Right forelimb (tissue), 1 donor: ENCODE results near the gene TNFAIP8L3.
"Not testable (repeated sequence)": the region's sequence is repeated elsewhere in the genome, so short reads cannot be mapped to it uniquely, and the experiment has no call there.

Experiments used
- DNase-seq: peaks from one replicate; pipeline ENCODE4 v3.0.0-alpha.2; 2018

The TNFAIP8L3 gene

DNA sequence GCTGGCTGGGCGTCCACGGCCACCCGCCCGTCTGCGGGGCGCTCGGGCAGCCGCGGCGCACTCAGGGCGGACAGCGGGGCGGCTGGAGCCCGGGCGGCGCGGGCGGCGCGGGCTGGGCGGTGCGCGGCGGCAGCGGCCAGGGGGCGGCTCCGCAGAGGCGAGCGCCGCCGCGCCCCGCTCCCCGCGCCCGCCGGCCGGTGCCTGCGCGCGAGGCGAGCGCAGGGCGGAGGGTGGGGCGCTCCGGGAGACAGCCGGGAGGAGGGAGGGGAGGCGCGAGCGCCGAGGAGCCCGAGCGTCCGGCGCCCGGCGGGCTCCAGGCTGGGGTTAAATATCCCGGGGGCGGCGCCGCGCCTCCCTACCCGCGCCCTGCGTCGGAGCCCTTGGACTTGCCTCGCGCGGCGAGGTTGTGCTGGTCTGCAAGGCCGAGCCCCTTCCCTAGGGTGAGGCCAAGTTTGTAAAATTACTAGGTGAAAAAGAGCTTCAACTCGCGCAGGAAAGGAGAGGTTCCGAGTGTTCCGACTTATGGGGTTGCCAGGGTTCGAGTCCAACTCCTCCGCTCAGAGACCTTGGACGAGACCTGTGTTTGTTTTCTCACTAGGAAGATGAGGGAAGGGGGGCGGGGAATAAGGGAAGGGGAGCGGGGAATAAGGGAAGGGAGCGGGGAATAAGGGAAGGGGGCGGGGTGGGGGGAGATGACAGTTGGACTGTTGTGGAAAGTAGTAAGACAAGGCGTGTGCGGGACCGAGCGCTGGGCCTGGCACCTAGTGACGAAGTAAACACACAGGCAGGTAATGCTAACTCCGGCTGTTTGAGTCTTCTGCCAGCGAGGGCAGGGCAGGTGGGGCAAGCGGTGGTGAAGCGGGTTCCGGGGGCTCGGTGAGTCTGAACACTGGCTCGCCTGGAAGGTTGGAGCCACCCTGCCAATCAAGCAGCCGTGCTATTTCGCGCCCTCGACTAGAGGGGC, at the start of gene TNFAIP8L3:
TNFAIP8L3 (minus strand) TSS at position 301 of the 964 bp plus-strand sequence. CDS start 311 bp downstream, outside the sequence.
- peak; percentile 58 for DNase-seq

DNA sequence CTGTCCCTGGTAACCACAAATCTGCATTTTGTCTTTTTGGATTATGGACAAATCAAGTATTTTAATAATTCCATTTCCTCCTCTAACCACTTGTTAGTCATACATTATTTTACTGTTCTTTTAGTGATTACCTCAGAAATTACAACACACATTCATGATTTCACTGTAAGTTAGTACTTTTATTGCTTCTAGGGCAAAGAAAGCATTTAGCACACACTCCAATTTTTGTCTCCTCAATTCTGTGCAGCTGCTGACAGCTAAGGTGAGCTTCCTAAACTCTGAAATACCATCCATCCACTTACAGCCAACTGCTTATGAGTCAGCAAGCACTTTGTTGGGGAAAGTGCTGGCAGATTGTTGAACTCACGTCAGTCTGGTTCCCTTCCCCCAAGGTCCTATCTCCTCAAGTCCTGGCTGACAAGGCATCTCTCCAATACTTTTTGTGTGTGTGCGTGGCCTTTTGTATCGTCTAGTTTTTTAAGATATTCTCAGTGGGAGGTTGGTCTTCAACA, 49.4 kb upstream of the TNFAIP8L3 start:
- no peak for DNase-seq

DNA sequence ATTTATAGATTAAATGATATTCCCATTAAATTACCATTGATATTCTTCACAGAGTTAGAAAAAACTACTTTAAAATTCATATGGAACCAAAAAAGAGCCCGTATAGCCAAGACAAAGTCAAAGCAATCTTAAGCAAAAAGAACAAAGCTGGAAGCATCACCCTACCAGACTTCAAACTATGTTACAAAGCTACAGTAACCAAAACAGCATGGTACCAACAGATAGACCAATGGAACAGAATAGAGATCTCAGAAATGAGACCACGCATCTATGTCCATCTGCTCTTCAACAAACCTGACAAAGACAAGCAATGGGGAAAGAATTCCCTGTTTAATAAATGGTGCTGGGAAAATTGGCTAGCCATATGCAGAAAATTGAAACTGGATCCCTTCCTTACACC, 45.6 kb upstream of the TNFAIP8L3 start:
- not testable (repeated sequence) for DNase-seq

DNA sequence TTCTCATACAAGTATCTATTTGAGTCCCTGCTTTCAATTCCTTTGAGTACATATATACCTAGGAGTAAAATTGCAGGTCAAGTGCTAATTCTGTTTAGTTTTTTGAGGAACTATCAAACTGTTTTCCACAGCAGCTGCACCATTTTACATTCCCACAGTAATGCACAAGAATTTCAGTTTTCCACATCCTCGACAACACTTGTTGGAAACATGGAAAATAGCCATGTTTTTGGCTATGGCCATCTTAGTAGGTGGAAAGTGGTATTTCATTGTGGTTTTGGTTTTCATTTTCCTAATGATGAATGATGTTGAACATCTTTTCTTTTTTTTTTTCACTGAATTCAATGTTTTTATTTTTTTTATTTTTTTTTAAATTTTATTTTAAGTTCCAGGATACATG, 44.4 kb upstream of the TNFAIP8L3 start:
- no peak for DNase-seq

DNA sequence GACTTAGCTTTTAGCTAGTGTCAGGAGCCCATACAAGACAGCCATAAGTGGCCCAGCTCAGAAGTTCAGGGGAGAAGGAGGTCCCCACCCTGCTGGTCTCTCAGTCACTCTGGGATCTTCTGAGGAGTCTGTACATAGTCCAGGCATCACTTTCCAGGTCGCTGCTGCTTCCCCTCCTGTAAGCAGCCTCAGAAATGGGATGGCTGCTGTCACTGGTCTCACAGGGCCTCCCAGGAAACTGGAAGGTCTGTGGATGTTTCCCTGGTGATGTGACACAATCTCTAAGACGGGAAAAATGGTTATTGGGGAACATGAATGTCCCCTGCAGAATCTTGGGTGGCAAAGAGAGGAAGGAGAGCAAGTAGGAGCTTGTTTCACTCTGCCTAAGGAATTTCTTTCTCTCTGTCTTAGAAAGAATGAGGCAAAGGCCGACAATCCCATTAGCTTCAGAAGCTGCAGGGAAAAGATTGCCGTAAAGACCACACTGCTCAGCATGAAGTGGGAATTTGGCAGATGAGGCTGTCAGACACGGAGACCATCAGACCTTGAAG, 43.2 kb upstream of the TNFAIP8L3 start:
- no peak for DNase-seq

DNA sequence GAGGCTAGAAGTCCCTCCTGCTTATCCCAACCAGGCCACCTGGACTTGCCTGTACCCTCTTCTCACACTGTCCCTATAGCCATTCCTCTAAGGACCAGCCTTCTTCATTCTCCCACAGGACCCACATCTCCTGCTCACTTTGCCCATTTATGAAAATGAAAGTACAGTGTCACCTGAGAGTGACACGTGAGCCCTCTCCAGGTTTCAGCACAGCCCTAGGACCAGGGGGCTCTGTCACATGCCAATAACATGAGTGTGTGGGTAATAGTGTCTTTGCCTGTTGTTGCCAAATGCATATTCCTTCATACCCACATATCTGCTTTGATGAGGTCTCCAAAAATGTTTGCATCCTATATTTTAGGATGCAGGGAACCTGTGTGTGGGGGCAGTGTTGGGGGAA, 42.3 kb upstream of the TNFAIP8L3 start:
- no peak for DNase-seq

DNA sequence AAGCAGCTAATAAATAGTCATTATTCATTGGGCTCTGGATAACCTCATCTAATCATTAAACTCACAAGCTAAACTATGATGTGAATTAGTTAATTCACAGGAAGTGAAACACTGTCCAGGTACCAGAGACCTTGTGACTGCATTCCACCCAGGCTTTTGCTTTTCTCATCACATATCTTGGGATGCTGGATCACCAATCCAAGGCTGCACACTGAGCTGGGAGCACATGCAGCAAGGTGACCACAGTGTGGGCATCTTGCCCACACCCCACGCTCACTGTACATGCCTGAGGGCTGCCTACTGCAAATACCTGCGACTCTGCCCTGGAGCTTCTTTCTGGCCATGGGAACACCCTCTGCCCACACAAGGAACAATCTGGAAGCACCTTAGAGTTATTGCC, 40.6 kb upstream of the TNFAIP8L3 start:
- no peak for DNase-seq

DNA sequence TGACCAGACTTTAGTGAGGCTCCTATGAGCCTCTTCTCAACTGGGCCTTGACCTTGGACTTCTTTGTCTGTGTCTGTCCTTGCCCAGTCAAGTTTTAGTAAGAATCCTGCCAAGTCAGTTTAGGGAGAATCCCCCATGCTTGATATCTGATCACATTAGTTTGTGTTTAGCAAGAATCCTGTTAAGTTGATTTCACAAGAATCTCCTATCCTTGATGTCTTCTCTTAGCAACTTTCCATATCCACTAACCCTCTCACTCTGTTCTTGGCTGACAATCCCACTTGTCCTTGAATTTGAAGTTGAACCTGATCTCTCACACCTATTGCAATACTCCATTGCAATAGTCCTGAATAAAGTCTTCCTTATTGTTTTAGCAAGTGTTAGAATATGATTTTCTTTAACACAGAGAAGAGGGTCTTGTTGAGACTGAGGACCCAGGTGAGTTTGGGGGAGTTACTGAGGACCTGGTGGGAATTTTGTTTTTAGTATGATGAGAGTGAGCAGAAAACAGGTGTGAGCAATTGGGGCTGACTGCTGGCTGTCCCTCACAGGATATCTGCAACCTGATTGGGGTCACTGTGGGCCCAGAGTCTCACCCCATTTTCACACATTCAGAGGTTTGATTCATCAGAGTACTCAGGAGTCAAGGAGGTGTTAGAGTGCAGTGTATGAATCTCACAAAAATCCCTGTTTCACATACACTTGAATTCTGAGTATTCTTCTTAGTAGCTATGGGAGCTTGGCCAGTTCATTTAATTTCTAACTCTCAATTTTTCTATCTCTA, 39.9 kb upstream of the TNFAIP8L3 start:
- no peak for DNase-seq

DNA sequence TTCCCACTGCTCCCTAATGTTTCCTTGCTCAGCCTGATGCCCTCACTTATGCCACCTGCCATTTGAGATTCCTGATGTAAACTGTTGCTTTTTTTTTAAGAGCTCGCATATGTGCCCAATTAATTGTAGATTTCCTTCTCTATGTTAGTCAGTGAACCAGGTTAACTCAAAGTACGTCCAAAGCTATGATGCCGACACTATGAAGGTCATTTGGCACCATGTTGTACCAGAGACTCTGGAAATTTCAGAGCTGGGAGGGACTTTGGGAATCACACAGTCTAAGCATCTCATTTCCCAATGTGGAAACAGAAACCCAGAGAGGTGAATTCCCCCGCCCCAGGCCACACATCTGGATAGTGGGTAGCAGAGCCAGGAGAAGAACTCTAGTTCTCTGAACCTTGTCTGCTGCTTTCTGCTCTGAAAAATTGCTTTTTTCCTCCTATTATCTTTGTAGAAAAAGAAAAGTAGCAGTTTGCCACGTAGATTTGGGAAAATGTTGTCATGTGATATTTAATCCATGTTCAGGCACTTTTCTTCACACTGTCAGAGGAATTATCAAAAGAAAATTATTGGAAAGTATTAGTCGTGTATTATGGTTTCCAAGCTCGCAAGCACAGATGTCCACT, 38.5 kb upstream of the TNFAIP8L3 start:
- no peak for DNase-seq

DNA sequence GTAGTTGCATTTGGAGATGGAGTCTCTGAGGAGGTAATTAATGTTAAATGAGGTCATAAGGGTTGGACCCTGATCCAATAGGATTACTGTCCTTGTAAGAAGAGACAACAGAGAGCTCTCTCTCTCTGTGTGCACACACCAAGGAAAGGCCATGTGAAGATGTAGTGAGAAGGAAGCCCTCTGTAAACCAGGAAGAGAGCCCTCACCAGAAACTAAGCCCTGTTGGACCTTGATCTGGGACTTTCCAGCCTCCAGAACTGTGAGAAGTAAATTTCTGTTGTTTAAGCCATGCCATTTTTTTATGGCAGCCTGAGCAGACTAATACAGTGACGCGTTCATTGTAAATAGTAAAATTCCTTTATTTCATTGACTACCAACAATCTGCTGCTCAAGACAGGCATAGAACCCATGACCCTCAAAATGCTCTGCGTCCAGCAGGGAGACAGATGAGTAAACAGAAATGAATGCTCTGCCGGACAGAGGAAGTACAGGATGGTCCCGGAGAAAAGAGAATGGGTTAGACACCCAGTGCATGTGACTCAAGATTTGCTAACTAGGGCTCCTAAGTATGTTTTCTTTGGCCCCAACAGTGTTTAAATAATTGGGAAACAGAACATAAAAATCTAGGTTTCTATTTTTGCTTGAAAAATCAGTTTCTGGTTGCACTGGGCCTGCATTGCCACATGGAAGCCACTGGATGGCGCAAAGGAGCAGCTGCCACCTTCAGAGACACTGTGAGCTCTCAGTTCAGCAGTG, 37.9 kb upstream of the TNFAIP8L3 start:
- DNase-seq, result no peak

DNA sequence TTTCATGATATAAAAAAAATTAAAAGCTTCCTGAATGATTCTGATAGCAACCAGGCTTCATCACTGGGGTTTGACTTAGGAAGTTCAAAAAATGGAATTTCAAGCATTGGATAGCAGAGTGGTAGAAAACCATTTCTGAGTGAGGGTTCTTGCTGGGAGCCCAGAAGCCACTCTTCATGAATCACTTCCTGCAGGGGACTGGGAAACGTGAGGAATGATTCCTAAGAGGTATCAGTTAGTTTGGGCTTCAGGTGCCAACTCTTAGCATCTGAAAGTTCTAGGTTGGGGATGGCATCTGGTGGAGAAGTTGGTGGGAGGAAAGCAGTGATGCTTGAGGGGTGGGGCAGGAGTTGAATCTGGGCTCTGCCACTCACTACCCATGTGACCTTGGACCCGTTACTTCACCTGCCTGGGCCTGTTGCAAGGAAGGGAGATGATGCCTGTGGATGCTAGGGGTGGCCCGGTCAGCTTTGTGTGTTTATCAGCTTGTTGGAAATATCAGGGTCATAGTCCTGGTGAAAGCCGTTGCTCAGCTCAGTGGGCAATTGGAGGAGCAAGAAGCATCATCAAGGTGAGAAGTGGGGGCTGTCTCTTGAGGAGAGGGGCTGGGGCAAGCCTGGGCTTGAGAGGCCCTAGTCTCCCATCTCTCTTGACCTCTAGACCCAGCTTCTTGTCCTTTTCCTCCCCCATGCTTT, 37.0 kb upstream of the TNFAIP8L3 start:
- no peak for DNase-seq

DNA sequence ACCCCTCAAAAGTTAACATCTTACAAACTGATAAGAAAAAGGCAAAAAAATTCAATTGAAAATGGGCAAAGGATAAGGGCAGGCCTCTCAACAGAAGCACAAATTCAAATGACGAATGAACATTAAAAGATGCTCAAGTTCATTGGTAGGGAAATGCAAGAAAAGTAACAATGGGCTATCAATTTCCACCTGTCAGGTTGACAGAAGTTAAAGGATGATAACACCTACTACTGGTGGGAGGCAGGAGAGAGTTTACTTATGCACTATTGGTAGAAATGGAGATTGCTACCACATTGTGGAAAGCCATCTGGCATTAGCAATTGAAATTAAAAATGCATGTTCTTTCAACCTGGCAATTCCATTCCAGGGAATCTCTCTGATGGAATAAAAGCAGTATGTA, 35.6 kb upstream of the TNFAIP8L3 start:
- no peak for DNase-seq

DNA sequence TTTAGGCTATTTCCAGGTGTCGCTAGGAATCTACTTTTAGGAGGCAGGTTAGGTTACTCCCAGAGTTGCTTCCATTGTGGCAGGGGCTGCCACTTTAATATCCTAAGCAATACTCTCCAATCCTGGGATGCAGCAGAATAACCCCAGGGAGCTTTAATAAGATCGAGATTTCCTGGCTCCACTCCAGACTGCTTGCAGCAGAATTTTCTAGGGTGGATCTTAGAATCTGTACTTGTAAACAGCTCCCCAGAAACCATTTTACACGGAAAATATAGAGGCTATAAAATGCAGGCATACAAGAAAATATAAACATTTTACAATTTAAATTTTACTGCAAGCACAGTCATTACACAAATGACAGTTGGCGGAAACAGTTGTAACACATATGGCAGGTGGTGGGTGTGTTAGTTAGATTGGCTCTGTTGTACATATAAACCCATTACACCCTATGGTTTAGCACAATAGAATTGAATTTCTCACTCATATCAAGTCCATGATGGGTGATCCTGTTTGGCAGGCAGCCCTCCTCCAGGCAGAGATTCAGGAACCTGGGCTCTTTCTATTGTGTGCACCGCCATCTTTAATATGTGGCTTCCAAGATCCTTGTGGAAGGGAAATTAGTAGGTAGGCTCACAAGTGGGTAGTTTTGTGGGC, 35.0 kb upstream of the TNFAIP8L3 start:
- DNase-seq, result no peak

DNA sequence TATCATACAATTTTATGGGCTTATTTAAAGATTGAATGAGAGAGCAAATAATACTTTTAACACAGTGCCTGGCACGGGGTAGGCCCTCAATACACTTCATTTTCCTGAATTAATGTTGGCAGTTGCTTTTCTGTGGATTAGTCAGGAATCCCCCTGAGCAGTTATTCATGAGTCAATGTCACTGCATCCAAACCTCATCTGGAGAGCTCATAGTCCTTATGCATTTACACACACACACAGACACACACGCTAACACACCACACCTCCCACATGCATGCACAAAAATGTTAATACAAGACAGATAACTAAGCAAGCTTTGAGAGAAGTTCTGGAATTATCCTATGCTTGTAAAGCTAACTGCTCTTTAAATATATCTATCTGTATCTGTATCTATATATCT, 34.0 kb upstream of the TNFAIP8L3 start:
- DNase-seq, result no peak

DNA sequence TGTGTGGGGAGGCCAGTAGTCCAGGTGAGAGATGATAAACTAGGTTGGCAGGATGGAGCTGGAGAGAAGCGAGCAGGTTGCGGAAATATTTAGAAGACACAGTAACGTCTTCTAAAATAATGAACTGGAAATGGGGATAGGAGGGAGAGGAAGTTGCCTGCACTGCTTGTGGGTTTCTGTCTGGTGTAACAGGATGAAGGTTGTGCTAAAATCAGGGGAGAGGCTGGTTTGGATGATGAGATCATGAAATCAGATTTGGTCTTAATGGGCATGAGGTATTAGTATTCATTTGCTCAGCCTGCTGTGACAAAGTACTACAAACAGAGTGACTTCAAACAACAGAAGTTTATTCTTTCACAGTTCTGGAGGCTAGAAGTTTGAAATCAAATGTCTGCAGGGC, 32.1 kb upstream of the TNFAIP8L3 start:
- DNase-seq, result no peak

DNA sequence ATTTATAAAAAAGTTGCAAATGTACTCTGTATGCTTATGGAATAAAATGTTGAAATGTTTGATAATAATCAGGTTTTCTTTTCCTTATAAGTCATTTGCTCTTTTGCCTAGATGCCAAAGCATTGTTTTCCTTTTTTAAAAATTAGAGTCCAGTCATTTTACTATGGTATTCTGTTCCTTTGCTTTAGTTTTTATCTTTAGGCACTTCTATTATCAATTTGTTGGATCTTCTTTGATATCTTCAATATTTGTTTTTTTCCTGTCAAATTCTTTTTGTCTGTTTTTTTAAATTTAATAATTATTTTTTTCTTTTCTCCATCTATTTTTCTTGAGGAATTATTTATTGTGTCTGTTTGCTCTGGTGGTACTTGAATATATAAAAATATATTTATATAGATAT, 28.3 kb upstream of the TNFAIP8L3 start:
- DNase-seq, result not testable (repeated sequence)

DNA sequence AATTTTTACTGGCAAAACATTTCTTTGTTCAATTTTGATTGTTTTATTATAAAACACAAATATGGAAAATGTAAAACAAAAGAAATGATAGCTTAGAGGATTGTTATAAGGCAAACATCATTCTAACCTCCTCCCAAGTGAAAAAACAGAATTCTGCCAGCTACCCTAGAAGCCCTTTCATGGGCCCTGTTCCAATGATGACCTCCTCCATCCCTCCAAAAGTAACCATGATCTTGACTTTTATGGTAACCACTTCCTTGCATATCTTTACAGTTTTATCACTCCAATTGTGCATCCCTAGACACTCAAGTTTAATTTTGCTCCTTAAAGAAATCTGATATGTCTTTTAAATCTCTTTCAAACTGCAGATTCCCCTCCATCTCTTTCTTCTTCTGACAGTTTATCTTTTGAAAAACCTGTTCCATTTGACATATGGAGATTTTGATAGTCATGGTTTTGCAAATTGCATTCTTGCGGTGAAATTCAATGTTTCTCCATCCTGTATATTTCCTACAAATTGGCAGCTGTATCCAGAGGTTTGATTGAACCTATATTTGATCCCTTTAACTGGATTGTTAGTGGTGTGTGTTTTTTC, 27.0 kb upstream of the TNFAIP8L3 start:
- DNase-seq, result no peak

DNA sequence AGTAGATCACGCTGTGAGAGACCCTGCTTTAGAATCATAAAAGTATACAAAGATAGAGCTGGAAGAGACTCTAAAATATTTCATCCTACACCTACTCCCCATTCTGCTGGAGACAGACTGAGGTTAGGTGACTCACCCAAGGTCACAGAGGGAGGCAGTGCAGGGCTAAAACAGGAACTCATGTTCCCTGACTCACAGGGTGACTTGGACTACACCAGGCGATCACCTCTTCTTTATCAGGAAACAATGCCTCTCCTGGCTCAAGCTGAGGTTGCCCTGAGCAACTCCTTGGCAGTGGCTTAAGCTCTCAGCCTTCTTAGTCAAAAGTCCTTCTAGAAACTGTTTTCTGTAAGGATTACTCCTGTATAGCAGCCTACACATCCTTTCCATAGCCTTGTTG, 26.4 kb upstream of the TNFAIP8L3 start:
- DNase-seq, result no peak

DNA sequence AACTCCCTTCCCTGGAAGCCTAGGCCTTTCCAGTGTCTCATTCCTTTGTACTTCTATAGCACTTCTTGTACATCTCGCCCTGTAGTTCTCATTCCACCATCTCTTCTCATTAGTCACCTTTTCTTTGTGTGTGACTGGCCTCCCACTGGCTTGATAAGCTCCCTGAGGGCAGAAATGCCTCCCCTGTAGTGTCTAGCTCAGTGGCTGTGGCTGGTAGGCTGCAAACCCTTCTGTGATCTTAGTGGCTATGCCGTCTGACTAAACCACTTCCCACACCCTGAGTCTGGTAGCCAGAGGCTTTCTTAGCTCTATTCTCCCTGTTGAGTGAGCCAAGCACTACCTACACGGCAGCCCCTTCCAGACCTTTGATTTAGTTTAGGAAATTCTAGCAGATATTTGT, 24.4 kb upstream of the TNFAIP8L3 start:
- no peak for DNase-seq

DNA sequence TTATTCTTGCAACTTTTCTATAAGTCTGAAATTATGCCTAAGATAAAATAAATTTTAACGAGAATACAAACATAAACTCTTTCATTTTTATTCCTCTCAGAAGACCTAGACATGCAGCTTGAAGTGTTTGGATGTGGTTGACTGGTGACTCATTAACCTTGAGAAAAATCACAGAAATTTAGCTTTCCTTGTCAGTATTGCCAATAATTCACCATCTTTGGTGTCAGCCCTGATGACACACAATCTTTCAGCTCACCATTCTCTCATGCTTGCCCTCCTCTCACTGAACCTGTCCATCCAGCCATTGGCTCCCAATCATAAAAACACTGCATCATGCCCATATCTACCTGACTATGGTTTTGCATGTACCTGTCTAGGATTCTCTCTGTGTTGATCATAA, 22.6 kb upstream of the TNFAIP8L3 start:
- no peak for DNase-seq
